T-cell (primary cell): ENCODE measurements around the gene HSPA6. TPM values are rescaled to one million over a fixed set of nuclear protein-coding genes. Genes with fewer than 3 reads are reported as not detected.

ENCODE experiments used
- ATAC-seq, 4 experiments: fragments of 200-7000 bp in 3 of 4; fragments of 150-1000 bp in 1 of 4; cut with Tn5 transposase; replicated peaks in 1 of 4; 1 replicate in 3 of 4; 2 replicates in 1 of 4; pipeline ENCODE4 v1.10.0; 2021; ENCODE audit warnings: moderate library complexity in 3 of 4, mild to moderate bottlenecking in 2 of 4, moderate number of reproducible peaks in 1 of 4
- CTCF ChIA-PET, 2 donors: fragments of 300-600 bp; sonication (Branson Sonifier 250); formaldehyde crosslinking; loops; one replicate each; lab custom pipeline; 2022; ENCODE audit warnings: antibody characterized with exemption in 2 of 2; lab: Charles Lee
- POLR2A ChIA-PET, 2 donors: fragments of 300-600 bp; sonication (Branson Sonifier 250); formaldehyde crosslinking; loops; one replicate each; lab custom pipeline; 2022; ENCODE audit warnings: antibody characterized with exemption in 2 of 2; lab: Charles Lee
- DNase-seq, 35 experiments: peaks; one replicate each; pipeline versions ENCODE4 v3.0.0 to v3.0.0-alpha.2; 2013 to 2023
- H3K27ac ChIP-seq: one replicate; pipeline ENCODE4 v1.5.1; 2013; ENCODE audit warnings: low read length
- H3K27me3 ChIP-seq, 2 experiments: replicated peaks in 1 of 2; 1 replicate in 1 of 2; 2 replicates in 1 of 2; pipeline versions ENCODE4 v1.6.1 to v1.7.0; 2013; ENCODE audit warnings: low read length in 1 of 2, mixed read lengths in 1 of 2; ENCODE audit not compliant: control insufficient read depth in 2 of 2, insufficient read depth in 2 of 2; ENCODE audit errors: extremely low read depth in 1 of 2
- H3K36me3 ChIP-seq, 2 donors: 1 replicate in 1 of 2; 2 replicates in 1 of 2; pipeline versions ENCODE4 v1.6.1 to v1.7.0; 2013; ENCODE audit warnings: low read length in 1 of 2; ENCODE audit not compliant: control insufficient read depth in 2 of 2, insufficient read depth in 1 of 2; ENCODE audit errors: extremely low read depth in 1 of 2
- H3K4me1 ChIP-seq, 2 experiments: 1 replicate in 1 of 2; 2 replicates in 1 of 2; pipeline versions ENCODE4 v1.6.1 to v1.7.0; 2013; ENCODE audit warnings: low read length in 2 of 2, mixed read lengths in 1 of 2; ENCODE audit not compliant: insufficient read depth in 2 of 2, control insufficient read depth in 1 of 2; ENCODE audit errors: extremely low read depth in 1 of 2
- H3K4me3 ChIP-seq, 2 donors: 1 replicate in 1 of 2; 2 replicates in 1 of 2; pipeline versions ENCODE4 v1.5.1 to v1.7.0; 2013; ENCODE audit warnings: mild to moderate bottlenecking in 2 of 2, low read length in 1 of 2, moderate library complexity in 1 of 2; ENCODE audit not compliant: control insufficient read depth in 1 of 2; ENCODE audit errors: extremely low read depth in 1 of 2
- H3K9me3 ChIP-seq: 2 replicates; pipeline ENCODE4 v1.7.0; 2013
- H3K27ac Mint-ChIP-seq, 2 donors: one replicate each; pipeline ENCODE4 v1.8.0; 2020 to 2021; ENCODE audit warnings: mild to moderate bottlenecking in 2 of 2, mixed read lengths in 2 of 2
- H3K27me3 Mint-ChIP-seq, 2 donors: one replicate each; pipeline ENCODE4 v1.8.0; 2021 to 2022; ENCODE audit warnings: mixed read lengths in 2 of 2
- H3K36me3 Mint-ChIP-seq: one replicate; pipeline ENCODE4 v1.8.0; 2021; ENCODE audit warnings: mixed read lengths
- H3K4me1 Mint-ChIP-seq, 3 donors: one replicate each; pipeline ENCODE4 v1.8.0; 2020 to 2022; ENCODE audit warnings: mixed read lengths in 3 of 3, mild to moderate bottlenecking in 1 of 3
- H3K4me3 Mint-ChIP-seq, 3 donors: one replicate each; pipeline ENCODE4 v1.8.0; 2020 to 2022; ENCODE audit warnings: mild to moderate bottlenecking in 3 of 3, mixed read lengths in 3 of 3, moderate library complexity in 3 of 3
- H3K9me3 Mint-ChIP-seq, 3 donors: one replicate each; pipeline ENCODE4 v1.8.0; 2020 to 2022; ENCODE audit warnings: mixed read lengths in 3 of 3
- WGBS: methylation state at CpG from one replicate; pipeline ENCODE4 v1.1.5; 2013; ENCODE audit warnings: missing lambda C conversion rate; ENCODE audit not compliant: insufficient coverage; 5-methylcytosine and 5-hydroxymethylcytosine counted together
- total RNA-seq, 35 experiments: library from RNA in 6 of 35; stranded (reverse) in 6 of 35; fragments of 120-200 nt in 1 of 35; gene quantifications; one replicate each; pipeline versions ENCODE4 v1.2.1 to v1.2.4 and lab custom pipeline; 2013 to 2026

HSPA6 gene
- total RNA-seq, 5 donors from 2014 or later (not counting 1 experiment from before 2014, with no cell fraction given): 0.30 to 22.7 (median 5.7) TPM; not detected in 1

DNA sequence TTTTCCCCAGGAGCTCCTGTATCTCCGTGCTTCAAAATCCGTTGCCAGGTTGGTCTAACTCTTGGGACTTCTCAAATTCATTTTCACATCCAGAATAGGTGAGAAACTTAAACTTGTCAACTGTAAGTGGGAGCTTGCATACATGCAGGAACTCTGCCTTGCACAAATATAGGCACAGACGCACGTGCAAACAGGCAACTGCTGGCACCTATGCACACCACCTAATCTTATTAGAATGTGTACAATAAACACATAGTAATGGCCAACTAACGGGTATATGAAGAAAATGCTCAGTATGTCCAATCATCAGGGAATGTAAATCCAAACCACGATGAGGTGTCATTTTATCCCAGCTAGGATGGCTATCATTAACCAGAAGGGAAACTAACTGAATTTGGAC is 41.7 kb upstream of the HSPA6 start:
- no peak overlapping the region for H3K27ac ChIP-seq
- Mint-ChIP-seq H3K9me3 (no peaks in the 10 kb centered on the region), H3K4me1 (no peaks in the 10 kb centered on the region), H3K27ac (no peak overlapping the region), H3K36me3 (no peaks in the 10 kb centered on the region), H3K27me3 (peaks cover 4 to 9% of the 10 kb centered on the region in 2 donors), H3K4me3 (no peak overlapping the region)
- DNase-seq: no peak
- ChIA-PET POLR2A (interaction anchor here in 1 of 2 donors (0.7 kb wide), 1 partner anchor 1469 kb away, joined by 3 read pairs; no protein-coding TSS in a partner anchor), CTCF (no interaction called here)
- H3K36me3 ChIP-seq: no peaks in the 10 kb centered on the region
- WGBS: no CpG with 5 or more reads among the region's 6 CpGs
- no peak overlapping the region for H3K4me3 ChIP-seq
- H3K9me3 ChIP-seq: no peaks in the 10 kb centered on the region
- no peak for ATAC-seq
- H3K27me3 ChIP-seq: peaks cover 0 to 32% of the 10 kb centered on the region in 2 experiments
- H3K4me1 ChIP-seq: no peaks in the 10 kb centered on the region

DNA sequence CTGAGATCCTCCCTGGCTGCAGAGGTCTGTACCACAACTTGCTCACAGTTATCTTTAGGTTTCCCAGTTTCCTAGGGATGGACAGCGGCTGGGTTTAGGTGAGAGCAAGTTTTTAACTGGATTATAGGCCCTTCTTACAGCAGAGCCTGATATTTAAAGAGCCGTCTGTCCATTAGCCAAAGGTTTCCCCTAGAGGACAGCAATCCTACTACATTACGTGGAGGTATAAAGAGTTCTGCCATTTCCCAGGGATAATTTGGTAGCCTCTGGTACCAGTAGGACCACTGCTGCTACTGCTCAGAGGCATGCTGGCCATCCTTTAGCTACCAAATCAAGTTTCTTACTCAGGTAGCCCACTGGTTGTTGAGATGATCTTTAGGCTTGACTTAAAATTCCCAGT is 41.0 kb upstream of the HSPA6 start:
- ChIA-PET CTCF (interaction anchor here in 1 of 2 donors (1.3 to 2.3 kb wide), 2 partner anchors 254 to 258 kb away, joined by 6 to 11 read pairs; no protein-coding TSS in a partner anchor), POLR2A (interaction anchor here in 1 of 2 donors (0.7 kb wide), 1 partner anchor 1470 kb away, joined by 3 read pairs; no protein-coding TSS in a partner anchor)
- Histone ChIP-seq H3K27me3 (peaks cover 0 to 32% of the 10 kb centered on the region in 2 experiments), H3K27ac (no peak overlapping the region), H3K4me3 (no peak overlapping the region), H3K9me3 (no peaks in the 10 kb centered on the region), H3K36me3 (no peaks in the 10 kb centered on the region), H3K4me1 (no peaks in the 10 kb centered on the region)
- Mint-ChIP-seq H3K9me3 (no peaks in the 10 kb centered on the region), H3K4me3 (no peak overlapping the region), H3K27me3 (peaks cover under 1 to 9% of the 10 kb centered on the region in 2 donors), H3K36me3 (no peaks in the 10 kb centered on the region), H3K4me1 (no peaks in the 10 kb centered on the region), H3K27ac (no peak overlapping the region)
- DNase-seq: no peak
- no peak for ATAC-seq
- WGBS: no CpG with 5 or more reads among the region's 3 CpGs

DNA sequence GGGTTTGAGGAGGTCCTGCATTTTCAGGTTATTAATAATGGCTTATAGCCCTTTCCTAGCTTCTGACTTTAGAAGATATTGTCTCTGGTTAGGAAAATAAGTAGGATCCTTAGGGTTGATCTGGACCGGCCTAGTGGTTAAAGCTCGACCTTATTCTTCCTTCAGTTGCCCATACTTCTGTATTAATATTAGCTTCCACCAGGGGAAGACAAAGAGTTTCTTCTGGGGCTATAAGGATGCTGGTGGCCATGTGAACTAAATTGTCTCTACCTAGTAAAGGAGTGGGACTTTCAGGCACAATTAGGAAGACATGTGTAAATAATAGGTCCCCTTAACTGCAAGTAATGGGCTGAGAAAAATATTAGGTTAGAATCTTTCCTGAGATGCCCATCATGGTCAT is 39.7 kb upstream of the HSPA6 start:
- Mint-ChIP-seq H3K4me3 (no peak overlapping the region), H3K27me3 (peaks cover 13 to 15% of the 10 kb centered on the region in 2 donors), H3K9me3 (no peaks in the 10 kb centered on the region), H3K4me1 (no peaks in the 10 kb centered on the region), H3K36me3 (no peaks in the 10 kb centered on the region), H3K27ac (no peak overlapping the region)
- Histone ChIP-seq H3K36me3 (no peaks in the 10 kb centered on the region), H3K27me3 (peaks cover 0 to 28% of the 10 kb centered on the region in 2 experiments), H3K4me1 (no peaks in the 10 kb centered on the region), H3K9me3 (no peaks in the 10 kb centered on the region), H3K4me3 (no peak overlapping the region), H3K27ac (no peak overlapping the region)
- CTCF ChIA-PET: interaction anchor here (0.8 to 2.3 kb wide), 5 partner anchors 10 to 257 kb away, joined by 3 to 11 read pairs (median 4); no protein-coding TSS in a partner anchor
- WGBS: no CpG with 5 or more reads among the region's 2 CpGs
- ATAC-seq (peak in 1 of 4 experiments; percentile 58), DNase-seq (peak in 1 of 35 experiments; percentile 19)
- POLR2A ChIA-PET: no interaction called here

DNA sequence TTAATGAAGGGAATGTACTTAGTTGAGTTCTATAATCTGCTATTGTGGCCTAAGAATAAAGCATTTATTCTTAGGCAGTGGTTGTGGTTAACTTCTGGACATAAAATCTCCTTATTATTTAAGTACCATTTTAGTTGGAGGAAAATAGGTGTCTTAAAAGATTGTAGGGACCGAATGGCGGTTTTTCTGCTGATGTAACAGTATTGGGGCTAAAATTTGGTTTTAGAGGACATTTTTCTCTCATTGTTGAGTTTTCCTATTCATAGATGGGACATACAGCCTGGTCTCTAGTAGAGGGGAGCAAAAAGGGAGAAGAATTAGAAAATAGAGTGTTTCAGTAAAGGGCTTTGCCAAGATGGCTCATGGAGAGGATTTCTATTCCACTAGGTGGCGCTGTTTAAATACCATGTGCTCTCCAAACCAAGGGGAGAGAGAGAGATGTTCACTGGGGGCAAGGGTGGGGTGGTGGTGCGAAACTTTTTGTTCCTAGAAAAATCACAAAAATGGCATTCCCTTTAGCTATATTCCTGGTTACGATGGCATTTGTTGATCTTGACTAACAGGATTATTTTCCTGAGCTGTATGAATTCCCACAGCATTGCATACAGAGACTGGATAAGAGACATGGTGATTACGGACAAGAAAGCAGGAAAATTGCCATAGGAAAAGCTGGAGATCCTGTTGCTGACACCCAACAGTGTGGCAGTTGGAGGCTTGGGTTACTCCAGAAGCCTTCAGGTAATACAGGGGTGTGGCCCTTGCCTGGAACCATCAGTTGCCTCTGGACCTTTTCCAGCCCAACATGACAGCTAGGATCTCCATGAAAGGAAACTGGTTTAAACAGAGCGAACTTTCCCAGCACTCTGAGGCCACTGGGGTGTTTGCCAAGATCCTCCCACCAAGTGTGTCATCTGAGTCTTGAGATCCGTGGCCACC is 37.3 kb upstream of the HSPA6 start:
- H3K4me3 Mint-ChIP-seq: no peak overlapping the region
- H3K9me3 Mint-ChIP-seq: no peaks in the 10 kb centered on the region
- ChIA-PET CTCF (interaction anchor here (0.7 to 2.4 kb wide), 8 partner anchors 8 to 262 kb away, joined by 3 to 22 read pairs (median 4); partner anchors contain the start of gene DUSP12 (in 1 of the 2)), POLR2A (no interaction called here)
- H3K36me3 Mint-ChIP-seq: no peaks in the 10 kb centered on the region
- 41% methylated on average over 5 of the region's 8 CpGs for WGBS
- Histone ChIP-seq H3K27me3 (peaks cover 3 to 5% of the 10 kb centered on the region in 2 experiments), H3K4me1 (peaks cover 0 to 5% of the 10 kb centered on the region in 2 experiments), H3K36me3 (no peaks in the 10 kb centered on the region), H3K9me3 (no peaks in the 10 kb centered on the region), H3K4me3 (no peak overlapping the region), H3K27ac (no peak overlapping the region)
- H3K27ac Mint-ChIP-seq: no peak overlapping the region
- H3K4me1 Mint-ChIP-seq: peaks cover 14 to 20% (median 15%) of the 10 kb centered on the region in 3 donors
- ATAC-seq: peak; percentile 62 to 74 (median 66)
- peak in 25 of 35 experiments; percentile 2 to 83 (median 24) for DNase-seq
- peaks cover 24 to 27% of the 10 kb centered on the region in 2 donors for H3K27me3 Mint-ChIP-seq

DNA sequence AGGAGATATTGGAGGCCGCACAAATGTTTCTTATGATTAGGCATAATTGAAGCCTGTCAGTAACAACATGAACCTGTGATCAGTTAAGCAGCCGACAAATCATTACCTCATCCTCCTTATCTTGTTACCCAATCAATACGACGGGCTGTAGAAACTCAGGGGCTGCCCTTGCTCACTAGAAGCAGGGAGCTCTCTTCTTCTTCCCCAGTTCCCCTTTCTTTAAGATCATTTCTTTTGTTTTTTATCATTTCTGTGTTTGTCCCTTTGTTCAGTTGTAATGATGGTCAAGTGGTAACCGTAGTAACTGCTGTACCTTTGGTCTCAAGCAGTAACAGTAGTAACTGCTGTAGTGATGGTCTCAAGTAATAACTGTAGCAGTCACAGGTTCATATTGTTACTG is 32.9 kb upstream of the HSPA6 start:
- DNase-seq (peak in 1 of 35 experiments; percentile 27), ATAC-seq (peak in 1 of 4 experiments; percentile 60)
- Histone ChIP-seq H3K9me3 (no peaks in the 10 kb centered on the region), H3K4me1 (peaks cover 0 to 5% of the 10 kb centered on the region in 2 experiments), H3K27me3 (peaks cover 7 to 8% of the 10 kb centered on the region in 2 experiments), H3K27ac (no peak overlapping the region), H3K4me3 (no peak overlapping the region), H3K36me3 (no peaks in the 10 kb centered on the region)
- Mint-ChIP-seq H3K4me1 (peaks cover 14 to 20% (median 15%) of the 10 kb centered on the region in 3 donors), H3K27ac (no peak overlapping the region), H3K9me3 (no peaks in the 10 kb centered on the region), H3K4me3 (no peak overlapping the region), H3K36me3 (no peaks in the 10 kb centered on the region), H3K27me3 (peaks cover 43 to 51% of the 10 kb centered on the region in 2 donors)
- ChIA-PET POLR2A (no interaction called here), CTCF (interaction anchor here in 1 of 2 donors (0.6 to 0.7 kb wide), 2 partner anchors 247 to 254 kb away, joined by 3 read pairs; no protein-coding TSS in a partner anchor)
- WGBS: no CpG with 5 or more reads among the region's 5 CpGs

DNA sequence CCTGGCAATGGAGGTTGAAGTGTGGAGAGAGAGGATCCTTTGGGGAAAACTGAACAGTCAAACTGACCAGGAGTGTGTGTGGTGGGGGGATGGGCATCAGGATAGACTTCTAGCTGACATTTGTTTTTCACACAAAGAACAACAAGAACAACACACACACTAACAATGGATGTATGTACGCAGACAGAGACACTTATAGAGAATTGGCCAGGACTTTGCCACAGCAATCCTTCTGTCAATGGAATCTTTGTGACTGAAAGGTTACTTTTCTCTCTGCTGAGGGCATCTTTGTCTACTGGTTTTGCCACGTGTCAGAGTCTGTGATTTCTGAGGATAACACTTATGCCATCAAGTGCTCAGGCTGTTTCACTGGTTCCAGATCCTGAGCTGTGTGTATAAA is 31.5 kb upstream of the HSPA6 start:
- no peak for ATAC-seq
- peaks cover 0 to 5% of the 10 kb centered on the region in 2 experiments for H3K4me1 ChIP-seq
- H3K27ac ChIP-seq: no peak overlapping the region
- peaks cover 7 to 8% of the 10 kb centered on the region in 2 experiments for H3K27me3 ChIP-seq
- Mint-ChIP-seq H3K4me1 (peaks cover 14 to 20% (median 15%) of the 10 kb centered on the region in 3 donors), H3K4me3 (no peak overlapping the region), H3K36me3 (no peaks in the 10 kb centered on the region), H3K27ac (no peak overlapping the region), H3K9me3 (no peaks in the 10 kb centered on the region), H3K27me3 (peaks cover 47 to 57% of the 10 kb centered on the region in 2 donors)
- DNase-seq: no peak
- ChIA-PET CTCF (no interaction called here), POLR2A (no interaction called here)
- H3K4me3 ChIP-seq: no peak overlapping the region
- no peaks in the 10 kb centered on the region for H3K36me3 ChIP-seq
- H3K9me3 ChIP-seq: no peaks in the 10 kb centered on the region
- no CpG with 5 or more reads among the region's 2 CpGs for WGBS
